ENCODE measurements around the gene MBOAT1. TPM values are rescaled to one million over a fixed set of nuclear protein-coding genes. Genes with fewer than 3 reads are reported as not detected.

The MBOAT1 gene
- total and polyA plus RNA-seq, 3 experiments from 2014 or later = 3.2 to 12.5 (median 11.6) TPM

DNA sequence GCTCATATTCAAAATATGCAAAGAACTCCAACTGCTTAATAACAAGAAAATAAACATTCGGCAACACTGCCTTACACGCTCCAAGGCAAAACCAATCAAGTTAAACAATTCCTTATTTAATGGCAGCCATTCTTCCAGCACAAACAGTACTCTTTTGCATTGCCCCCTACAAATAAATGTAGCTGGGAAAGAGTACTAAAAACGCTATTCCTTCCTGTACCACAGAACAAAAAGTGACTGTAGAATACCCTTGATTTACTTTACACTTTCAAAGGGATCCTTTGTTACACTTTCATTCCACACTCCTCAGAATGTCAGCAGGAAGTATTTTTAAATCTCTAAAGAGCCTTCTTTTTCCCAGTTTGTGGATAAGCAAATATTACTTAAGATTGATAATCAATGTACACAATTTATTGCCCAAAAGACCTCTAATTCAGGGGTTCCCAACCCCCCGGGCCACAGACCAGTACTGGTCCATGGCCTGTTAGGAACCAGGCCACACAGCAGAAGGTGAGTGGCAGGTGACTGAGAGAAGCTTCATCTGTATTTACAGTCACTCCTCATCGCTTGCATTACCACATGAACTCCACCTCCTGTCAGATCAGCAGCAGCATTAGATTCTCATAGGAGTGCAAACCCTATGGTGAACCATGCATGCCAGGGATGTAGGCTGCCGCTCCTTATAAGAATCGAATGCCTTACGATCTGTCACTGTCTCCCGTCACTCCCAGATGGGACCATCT lies 51.6 kb downstream of the MBOAT1 start:
- H3K4me1 Mint-ChIP-seq = peaks cover 10 to 15% (median 15%) of the 10 kb centered on the region in 3 donors
- POLR2A ChIA-PET = no interaction called here
- Histone ChIP-seq H3K27me3 (ENCODE audit: insufficient read depth, low read length, poor library complexity, severe bottlenecking) (no peaks in the 10 kb centered on the region), H3K4me1 (ENCODE audit: insufficient read depth, low read length) (no peaks in the 10 kb centered on the region), H3K27ac (ENCODE audit: low read depth, low read length) (no peak overlapping the region), H3K4me3 (ENCODE audit: low read length) (no peak overlapping the region), H3K36me3 (ENCODE audit: insufficient read depth, low read length) (no peaks in the 10 kb centered on the region), H3K9me3 (ENCODE audit: low read length) (no peaks in the 10 kb centered on the region)
- no peak overlapping the region for H3K4me3 Mint-ChIP-seq
- no peaks in the 10 kb centered on the region for H3K9me3 Mint-ChIP-seq
- CTCF ChIA-PET = no interaction called here
- no peak overlapping the region for H3K27ac Mint-ChIP-seq
- no peaks in the 10 kb centered on the region for H3K27me3 Mint-ChIP-seq
- H3K36me3 Mint-ChIP-seq = no peaks in the 10 kb centered on the region
- no peak for DNase-seq

DNA sequence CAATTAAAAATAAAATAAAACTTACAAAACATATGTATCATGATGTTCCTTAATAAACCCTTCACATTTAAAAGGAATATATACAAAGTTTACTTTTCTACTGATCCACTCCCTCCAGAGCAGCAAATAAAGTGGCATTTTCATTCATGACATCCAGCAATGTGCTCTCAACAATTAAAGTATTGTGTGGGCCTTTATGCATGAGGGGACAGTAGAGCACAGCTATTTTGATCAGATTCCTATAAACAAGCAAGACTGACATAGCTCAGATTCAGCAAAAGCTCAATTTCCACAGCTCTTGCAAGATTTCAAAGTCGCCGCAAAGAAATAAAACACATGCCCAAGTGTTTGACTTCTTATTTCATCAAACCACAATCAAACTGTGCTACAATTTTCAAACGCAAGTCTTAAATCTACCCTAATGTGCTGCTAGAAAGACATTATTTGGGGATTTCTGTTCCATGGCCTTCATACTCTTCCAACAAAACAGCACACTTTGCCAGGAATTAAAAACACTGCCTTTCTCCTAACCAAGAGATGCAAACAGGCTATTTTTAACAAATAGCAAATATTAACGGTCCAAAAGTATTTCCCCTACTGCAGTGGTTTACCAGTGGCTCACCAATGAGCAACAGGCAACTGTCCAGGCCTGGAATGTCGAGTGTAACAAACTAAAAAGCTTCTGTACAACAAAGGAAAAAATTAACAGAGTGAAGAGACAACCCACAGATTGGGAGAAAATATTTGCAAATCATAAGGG lies 52.3 kb downstream of the MBOAT1 start:
- peaks cover 10 to 21% (median 20%) of the 10 kb centered on the region in 3 donors for H3K4me1 Mint-ChIP-seq
- H3K27ac ChIP-seq (ENCODE audit: low read depth, low read length) = no peak overlapping the region
- ChIA-PET CTCF (no interaction called here), POLR2A (no interaction called here)
- H3K27ac Mint-ChIP-seq = peak overlapping the region in 1 of 8 donors; percentile 59
- H3K9me3 ChIP-seq (ENCODE audit: low read length) = no peaks in the 10 kb centered on the region
- no peaks in the 10 kb centered on the region for H3K9me3 Mint-ChIP-seq
- no peaks in the 10 kb centered on the region for H3K4me1 ChIP-seq (ENCODE audit: insufficient read depth, low read length)
- H3K4me3 ChIP-seq (ENCODE audit: low read length) = no peak overlapping the region
- H3K36me3 Mint-ChIP-seq = no peaks in the 10 kb centered on the region
- no peaks in the 10 kb centered on the region for H3K27me3 ChIP-seq (ENCODE audit: insufficient read depth, low read length, poor library complexity, severe bottlenecking)
- H3K4me3 Mint-ChIP-seq = no peak overlapping the region
- no peak for DNase-seq
- H3K36me3 ChIP-seq (ENCODE audit: insufficient read depth, low read length) = no peaks in the 10 kb centered on the region
- no peaks in the 10 kb centered on the region for H3K27me3 Mint-ChIP-seq

DNA sequence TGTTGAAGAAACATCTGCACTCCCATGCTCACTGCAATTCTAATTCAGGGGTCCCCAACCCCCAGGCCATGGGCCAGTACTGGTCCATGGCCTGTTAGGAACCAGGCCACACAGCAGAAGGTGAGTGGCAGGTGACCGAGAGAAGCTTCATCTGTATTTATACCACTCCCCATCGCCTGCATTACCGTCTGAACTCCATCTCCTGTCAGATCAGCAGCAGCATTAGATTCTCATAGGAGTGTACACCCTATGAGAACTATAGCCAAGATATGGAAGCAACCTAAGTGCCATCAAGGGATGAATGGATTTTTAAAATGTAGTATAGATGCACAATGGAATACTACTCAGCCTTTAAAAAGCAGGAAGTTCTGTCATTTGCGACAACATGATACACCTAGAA lies 53.2 kb downstream of the MBOAT1 start:
- peak overlapping the region in 1 of 8 donors; percentile 48 for H3K27ac Mint-ChIP-seq
- no peaks in the 10 kb centered on the region for H3K27me3 Mint-ChIP-seq
- no peaks in the 10 kb centered on the region for H3K4me1 ChIP-seq (ENCODE audit: insufficient read depth, low read length)

DNA sequence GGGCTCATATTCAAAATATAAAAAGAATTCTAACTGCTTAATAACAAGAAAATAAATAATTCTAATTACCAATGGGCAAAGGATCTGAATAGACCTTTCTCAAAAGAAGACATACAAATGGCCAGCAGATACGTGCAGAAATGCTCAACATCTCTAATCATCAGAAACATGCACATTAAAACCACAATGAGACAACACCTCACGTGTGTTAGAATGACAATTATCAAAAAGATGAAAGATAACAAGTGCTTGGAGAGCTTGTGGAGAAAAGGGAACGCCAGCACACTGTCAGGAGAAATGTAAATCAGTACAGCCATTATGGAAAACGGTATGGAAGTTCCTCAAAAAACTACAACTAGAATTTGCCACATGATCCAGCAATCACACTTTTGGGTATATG lies 53.6 kb downstream of the MBOAT1 start:
- H3K27ac ChIP-seq (ENCODE audit: low read depth, low read length) = no peak overlapping the region
- ChIA-PET POLR2A (no interaction called here), CTCF (no interaction called here)
- H3K4me3 ChIP-seq (ENCODE audit: low read length) = no peak overlapping the region
- H3K9me3 Mint-ChIP-seq = no peaks in the 10 kb centered on the region
- no peaks in the 10 kb centered on the region for H3K27me3 Mint-ChIP-seq
- H3K27me3 ChIP-seq (ENCODE audit: insufficient read depth, low read length, poor library complexity, severe bottlenecking) = no peaks in the 10 kb centered on the region
- no peaks in the 10 kb centered on the region for H3K9me3 ChIP-seq (ENCODE audit: low read length)
- no peaks in the 10 kb centered on the region for H3K36me3 ChIP-seq (ENCODE audit: insufficient read depth, low read length)
- DNase-seq = no peak
- H3K4me1 Mint-ChIP-seq = peaks cover 10 to 26% (median 25%) of the 10 kb centered on the region in 3 donors
- no peaks in the 10 kb centered on the region for H3K4me1 ChIP-seq (ENCODE audit: insufficient read depth, low read length)
- peaks cover 0 to 2% (median 0%) of the 10 kb centered on the region in 3 donors for H3K36me3 Mint-ChIP-seq
- no peak overlapping the region for H3K4me3 Mint-ChIP-seq
- H3K27ac Mint-ChIP-seq = no peak overlapping the region

More for the DNA sequence above, 53.2 kb downstream of the MBOAT1 start:
- Mint-ChIP-seq H3K36me3 (peaks cover 0 to 2% (median 0%) of the 10 kb centered on the region in 3 donors), H3K4me3 (no peak overlapping the region), H3K9me3 (no peaks in the 10 kb centered on the region), H3K4me1 (peaks cover 10 to 26% (median 25%) of the 10 kb centered on the region in 3 donors)
- ChIA-PET CTCF (no interaction called here), POLR2A (no interaction called here)
- H3K36me3 ChIP-seq (ENCODE audit: insufficient read depth, low read length) = no peaks in the 10 kb centered on the region
- no peak overlapping the region for H3K27ac ChIP-seq (ENCODE audit: low read depth, low read length)
- H3K4me3 ChIP-seq (ENCODE audit: low read length) = no peak overlapping the region
- no peaks in the 10 kb centered on the region for H3K9me3 ChIP-seq (ENCODE audit: low read length)
- no peak for DNase-seq
- H3K27me3 ChIP-seq (ENCODE audit: insufficient read depth, low read length, poor library complexity, severe bottlenecking) = no peaks in the 10 kb centered on the region

DNA sequence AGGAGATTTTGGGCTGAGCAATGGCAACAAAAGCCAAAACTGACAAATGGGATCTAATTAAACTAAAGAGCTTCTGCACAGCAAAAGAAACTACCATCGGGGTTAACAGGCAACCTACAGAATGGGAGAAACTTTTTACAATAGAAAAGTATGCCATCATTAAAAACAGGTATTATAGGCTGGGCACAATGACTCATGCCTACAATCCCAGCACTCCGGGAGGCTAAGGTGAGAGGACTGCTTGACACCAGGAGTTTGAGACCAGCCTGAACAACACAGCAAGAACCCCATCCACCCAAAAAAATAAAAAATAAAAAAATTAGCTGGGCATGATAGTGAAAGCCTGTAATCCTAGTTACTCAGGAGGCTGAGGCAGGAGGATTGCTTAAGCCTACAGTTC lies 55.4 kb downstream of the MBOAT1 start:
- Mint-ChIP-seq H3K27me3 (no peaks in the 10 kb centered on the region), H3K27ac (no peak overlapping the region), H3K4me1 (peaks cover 9 to 26% (median 25%) of the 10 kb centered on the region in 3 donors), H3K9me3 (no peaks in the 10 kb centered on the region), H3K4me3 (no peak overlapping the region), H3K36me3 (peaks cover 0 to 6% (median 0%) of the 10 kb centered on the region in 3 donors)
- no peak overlapping the region for H3K27ac ChIP-seq (ENCODE audit: low read depth, low read length)
- no peaks in the 10 kb centered on the region for H3K4me1 ChIP-seq (ENCODE audit: insufficient read depth, low read length)
- ChIA-PET POLR2A (no interaction called here), CTCF (no interaction called here)
- no peaks in the 10 kb centered on the region for H3K9me3 ChIP-seq (ENCODE audit: low read length)
- no peak overlapping the region for H3K4me3 ChIP-seq (ENCODE audit: low read length)
- no peaks in the 10 kb centered on the region for H3K36me3 ChIP-seq (ENCODE audit: insufficient read depth, low read length)
- no peak for DNase-seq
- H3K27me3 ChIP-seq (ENCODE audit: insufficient read depth, low read length, poor library complexity, severe bottlenecking) = no peaks in the 10 kb centered on the region

DNA sequence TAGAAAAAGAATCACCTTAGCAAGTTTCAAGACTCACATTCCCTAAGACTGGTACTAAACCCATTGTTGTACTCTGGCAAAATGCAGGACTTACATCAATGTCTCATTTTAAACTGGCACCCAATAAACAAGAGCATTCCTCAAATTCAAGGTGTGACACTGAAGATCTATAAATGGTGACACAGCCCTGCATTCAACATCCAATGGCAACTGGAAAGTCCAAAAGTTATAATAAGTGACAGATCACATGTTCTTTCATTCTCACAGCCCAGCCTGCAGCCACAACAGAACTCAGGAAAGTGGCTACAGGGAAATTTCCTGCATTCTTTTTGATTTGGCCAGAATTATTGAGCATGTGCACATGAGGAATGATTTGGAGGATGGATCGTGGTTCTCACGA lies 57.5 kb downstream of the MBOAT1 start:
- no peak for DNase-seq
- H3K4me1 Mint-ChIP-seq = peaks cover 4 to 23% (median 17%) of the 10 kb centered on the region in 3 donors
- H3K36me3 Mint-ChIP-seq = peaks cover 6 to 23% (median 10%) of the 10 kb centered on the region in 3 donors
- Histone ChIP-seq H3K4me1 (ENCODE audit: insufficient read depth, low read length) (no peaks in the 10 kb centered on the region), H3K9me3 (ENCODE audit: low read length) (no peaks in the 10 kb centered on the region), H3K4me3 (ENCODE audit: low read length) (no peak overlapping the region), H3K27me3 (ENCODE audit: insufficient read depth, low read length, poor library complexity, severe bottlenecking) (no peaks in the 10 kb centered on the region), H3K36me3 (ENCODE audit: insufficient read depth, low read length) (no peaks in the 10 kb centered on the region), H3K27ac (ENCODE audit: low read depth, low read length) (no peak overlapping the region)
- H3K27ac Mint-ChIP-seq = no peak overlapping the region
- CTCF ChIA-PET = no interaction called here
- H3K27me3 Mint-ChIP-seq = no peaks in the 10 kb centered on the region
- no peak overlapping the region for H3K4me3 Mint-ChIP-seq
- POLR2A ChIA-PET = no interaction called here
- no peaks in the 10 kb centered on the region for H3K9me3 Mint-ChIP-seq

DNA sequence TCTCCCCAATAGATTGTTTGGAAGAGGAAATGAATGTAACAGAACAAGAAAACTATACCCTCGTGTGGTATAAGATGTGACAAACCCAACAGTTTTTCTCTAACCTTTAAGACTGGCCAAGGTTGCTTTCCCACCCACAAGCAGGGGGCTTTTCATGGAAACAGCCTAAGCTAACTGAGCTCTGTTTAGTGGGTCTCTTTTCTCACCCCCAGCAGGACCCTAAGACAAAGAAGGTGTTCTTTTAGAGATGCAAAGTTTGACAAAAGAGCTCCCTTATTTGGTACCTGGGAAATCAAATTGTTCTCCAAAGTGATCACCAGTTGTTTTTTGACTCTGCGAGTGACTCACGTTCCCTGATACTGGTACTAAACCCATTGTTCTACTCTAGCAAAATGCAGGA lies 59.1 kb downstream of the MBOAT1 start:
- H3K27me3 Mint-ChIP-seq = no peaks in the 10 kb centered on the region
- H3K4me1 Mint-ChIP-seq = peaks cover 2 to 18% (median 11%) of the 10 kb centered on the region in 3 donors
- H3K36me3 ChIP-seq (ENCODE audit: insufficient read depth, low read length) = no peaks in the 10 kb centered on the region
- no peaks in the 10 kb centered on the region for H3K9me3 Mint-ChIP-seq
- ChIA-PET CTCF (no interaction called here), POLR2A (no interaction called here)
- H3K27ac ChIP-seq (ENCODE audit: low read depth, low read length) = no peak overlapping the region
- DNase-seq = no peak
- H3K4me3 ChIP-seq (ENCODE audit: low read length) = no peak overlapping the region
- H3K27me3 ChIP-seq (ENCODE audit: insufficient read depth, low read length, poor library complexity, severe bottlenecking) = no peaks in the 10 kb centered on the region
- no peak overlapping the region for H3K4me3 Mint-ChIP-seq
- no peaks in the 10 kb centered on the region for H3K9me3 ChIP-seq (ENCODE audit: low read length)
- H3K36me3 Mint-ChIP-seq = peaks cover 6 to 33% (median 10%) of the 10 kb centered on the region in 3 donors
- peak overlapping the region in 1 of 8 donors; percentile 11 for H3K27ac Mint-ChIP-seq
- no peaks in the 10 kb centered on the region for H3K4me1 ChIP-seq (ENCODE audit: insufficient read depth, low read length)

DNA sequence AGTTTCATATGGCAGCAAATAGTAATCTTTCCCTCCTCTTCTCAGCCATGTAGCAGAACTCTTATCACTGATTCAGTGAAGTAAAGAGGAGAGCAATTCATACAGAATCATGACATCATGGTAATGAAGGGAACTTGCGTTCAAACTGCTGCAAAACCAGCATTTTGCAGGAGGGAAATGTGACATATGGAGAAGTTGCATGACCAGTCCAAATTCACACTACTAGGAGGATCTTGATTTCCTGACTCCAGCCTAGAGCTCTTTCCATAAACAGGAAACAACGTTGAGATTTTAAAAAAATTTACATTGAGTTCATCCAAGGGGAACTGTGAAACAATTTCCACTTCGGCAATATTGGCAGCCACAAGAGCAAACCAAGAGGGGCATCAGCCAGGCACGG lies 63.8 kb downstream of the MBOAT1 start:
- POLR2A ChIA-PET = no interaction called here
- Histone ChIP-seq H3K36me3 (ENCODE audit: insufficient read depth, low read length) (no peaks in the 10 kb centered on the region), H3K27me3 (ENCODE audit: insufficient read depth, low read length, poor library complexity, severe bottlenecking) (no peaks in the 10 kb centered on the region), H3K4me3 (ENCODE audit: low read length) (no peak overlapping the region), H3K9me3 (ENCODE audit: low read length) (no peaks in the 10 kb centered on the region), H3K4me1 (ENCODE audit: insufficient read depth, low read length) (no peaks in the 10 kb centered on the region), H3K27ac (ENCODE audit: low read depth, low read length) (no peak overlapping the region)
- H3K36me3 Mint-ChIP-seq = peaks cover 11 to 44% (median 18%) of the 10 kb centered on the region in 3 donors
- CTCF ChIA-PET = no interaction called here
- H3K4me1 Mint-ChIP-seq = peaks cover 0 to 2% (median 0%) of the 10 kb centered on the region in 3 donors
- H3K9me3 Mint-ChIP-seq = no peaks in the 10 kb centered on the region
- no peak overlapping the region for H3K4me3 Mint-ChIP-seq
- no peak for DNase-seq
- H3K27ac Mint-ChIP-seq = peak overlapping the region in 1 of 8 donors; percentile 51
- no peaks in the 10 kb centered on the region for H3K27me3 Mint-ChIP-seq

All from CD8-positive, alpha-beta memory T cell (primary cell).